IMR-90 (cell line): ENCODE measurements around the gene FEN1. TPM values are rescaled to one million over a fixed set of nuclear protein-coding genes. Genes with fewer than 3 reads are reported as not detected.

Source experiments
- ATAC-seq: fragments of 200-7000 bp; cut with Tn5 transposase; 2 replicates; pipeline ENCODE4 v1.9.1; 2020; ENCODE audit warnings: low read depth, mild to moderate bottlenecking, moderate library complexity
- BruUV-seq: library from RNA; stranded (reverse); fragments of 400-500 nt; replicated peaks from 2 replicates; lab custom pipeline; 2021; lab: Mats Ljungman, UMichigan
- CTCF ChIA-PET: fragments of 300-600 bp; formaldehyde crosslinking; extraction: SDS; loops from one replicate; lab custom pipeline; 2021; ENCODE audit warnings: antibody characterized with exemption; lab: Yijun Ruan, JAX
- POLR2A ChIA-PET: fragments of 300-600 bp; sonication (Branson Sonifier 250); formaldehyde crosslinking; loops from one replicate; lab custom pipeline; 2022; ENCODE audit warnings: antibody characterized with exemption; ENCODE audit not compliant: unreplicated experiment; lab: Charles Lee
- DNase-seq: peaks from one replicate; pipeline ENCODE4 v3.0.0; 2013
- H2AFZ ChIP-seq: replicated peaks from 2 replicates; pipeline ENCODE3; 2013; ENCODE audit warnings: low read length, mild to moderate bottlenecking; ENCODE audit not compliant: poor library complexity
- H2AK5ac ChIP-seq: 2 replicates; pipeline ENCODE4 v1.6.1; 2013; ENCODE audit warnings: low read depth, low read length, inconsistent platforms
- H2AK9ac ChIP-seq: replicated peaks from 2 replicates; pipeline ENCODE3; 2013; ENCODE audit warnings: mild to moderate bottlenecking, low read depth, low read length, moderate library complexity; ENCODE audit not compliant: poor library complexity
- H2BK120ac ChIP-seq: 2 replicates; pipeline ENCODE4 v1.6.1; 2013; ENCODE audit warnings: low read depth, low read length, inconsistent platforms
- H2BK15ac ChIP-seq: 3 replicates; pipeline ENCODE4 v1.6.1; 2013; ENCODE audit warnings: low read depth, low read length, inconsistent platforms
- H2BK20ac ChIP-seq: 2 replicates; pipeline ENCODE4 v1.6.1; 2013; ENCODE audit warnings: low read depth, mild to moderate bottlenecking, inconsistent platforms, low read length, moderate library complexity
- H2BK5ac ChIP-seq: 2 replicates; pipeline ENCODE4 v1.6.1; 2013; ENCODE audit warnings: mild to moderate bottlenecking, low read depth, low read length, inconsistent platforms; ENCODE audit not compliant: poor library complexity, severe bottlenecking
- H3K14ac ChIP-seq: replicated peaks from 2 replicates; pipeline ENCODE4 v1.6.1; 2013; ENCODE audit warnings: low read depth, low read length, inconsistent platforms
- H3K18ac ChIP-seq: 2 replicates; pipeline ENCODE4 v1.6.1; 2013; ENCODE audit warnings: low read depth, low read length, control low read depth
- H3K23ac ChIP-seq: 2 replicates; pipeline ENCODE4 v1.6.1; 2013; ENCODE audit warnings: low read depth, low read length, inconsistent platforms
- H3K27ac ChIP-seq: 2 replicates; pipeline ENCODE4 v1.5.1; 2013; ENCODE audit warnings: mild to moderate bottlenecking, control low read depth, low read length; ENCODE audit not compliant: insufficient read depth
- H3K27me3 ChIP-seq: 2 replicates; pipeline ENCODE4 v1.6.1; 2013; ENCODE audit warnings: low read length; ENCODE audit not compliant: control insufficient read depth, insufficient read depth
- H3K36me3 ChIP-seq: 2 replicates; pipeline ENCODE4 v1.6.1; 2013; ENCODE audit warnings: low read length, mixed read lengths; ENCODE audit not compliant: control insufficient read depth, insufficient read depth
- H3K4ac ChIP-seq: 2 replicates; pipeline ENCODE4 v1.6.1; 2013; ENCODE audit warnings: low read depth, low read length, inconsistent platforms
- H3K4me1 ChIP-seq: 2 replicates; pipeline ENCODE4 v1.6.1; 2013; ENCODE audit warnings: low read length, mixed read lengths; ENCODE audit not compliant: control insufficient read depth, insufficient read depth
- H3K4me2 ChIP-seq: 2 replicates; pipeline ENCODE4 v1.6.1; 2013; ENCODE audit warnings: low read depth, mild to moderate bottlenecking, control low read depth, low read length, moderate library complexity
- H3K4me3 ChIP-seq: 2 replicates; pipeline ENCODE4 v1.5.1; 2013; ENCODE audit warnings: low read depth, mild to moderate bottlenecking, control low read depth, low read length, moderate library complexity; ENCODE audit not compliant: insufficient read depth
- H3K56ac ChIP-seq: 2 replicates; pipeline ENCODE4 v1.6.1; 2013; ENCODE audit warnings: low read length, inconsistent platforms; ENCODE audit not compliant: insufficient read depth; ENCODE audit errors: extremely low read depth
- H3K79me1 ChIP-seq, 2 experiments: 2 replicates each; pipeline ENCODE4 v1.6.1; 2013; ENCODE audit warnings: low read length in 2 of 2, inconsistent platforms in 1 of 2, low read depth in 1 of 2
- H3K9ac ChIP-seq: 2 replicates; pipeline ENCODE4 v1.6.1; 2013; ENCODE audit warnings: low read depth, low read length, control low read depth
- H3K9me1 ChIP-seq: 2 replicates; pipeline ENCODE4 v1.6.1; 2013; ENCODE audit warnings: low read length, inconsistent platforms; ENCODE audit not compliant: insufficient read depth
- H3K9me3 ChIP-seq: 2 replicates; pipeline ENCODE4 v1.6.1; 2013; ENCODE audit warnings: low read length; ENCODE audit not compliant: control insufficient read depth, insufficient read depth
- H4K20me1 ChIP-seq: 2 replicates; pipeline ENCODE4 v1.6.1; 2013; ENCODE audit warnings: low read length, inconsistent platforms; ENCODE audit not compliant: insufficient read depth
- H4K5ac ChIP-seq: 2 replicates; pipeline ENCODE4 v1.6.1; 2013; ENCODE audit warnings: mild to moderate bottlenecking, low read depth, low read length, control low read depth
- H4K8ac ChIP-seq, 2 experiments: 2 replicates each; pipeline ENCODE4 v1.6.1; 2013; ENCODE audit warnings: low read depth in 2 of 2, low read length in 2 of 2, control low read depth in 1 of 2, inconsistent platforms in 1 of 2
- H4K91ac ChIP-seq: 2 replicates; pipeline ENCODE4 v1.6.1; 2013; ENCODE audit warnings: low read depth, low read length, inconsistent platforms; ENCODE audit not compliant: insufficient read depth
- BHLHE40 ChIP-seq: fragments of 150-350 bp; IDR thresholded peaks from 2 replicates; pipeline ENCODE4 v1.6.1; 2016; ENCODE audit warnings: mild to moderate bottlenecking, low read depth, low read length
- CEBPB ChIP-seq: IDR thresholded peaks from 2 replicates; pipeline ENCODE4 v1.6.1; 2012; ENCODE audit warnings: low read depth, low read length, improper control_type of control experiment
- CHD1 ChIP-seq: IDR thresholded peaks from 2 replicates; pipeline ENCODE4 v1.6.1; 2012; ENCODE audit warnings: low read depth, low read length, improper control_type of control experiment
- CTCF ChIP-seq: conservative IDR thresholded peaks from 2 replicates; pipeline ENCODE4 v1.5.1; 2012; ENCODE audit warnings: mild to moderate bottlenecking, low read depth, low read length, improper control_type of control experiment
- ELK1 ChIP-seq: fragments of 150-350 bp; IDR thresholded peaks from 2 replicates; pipeline ENCODE4 v1.6.1; 2016; ENCODE audit warnings: low read depth, mild to moderate bottlenecking, low read length, moderate library complexity, borderline replicate concordance
- FOS ChIP-seq: fragments of 150-350 bp; IDR thresholded peaks from 2 replicates; pipeline ENCODE4 v1.6.1; 2016; ENCODE audit warnings: low read depth, low read length
- MAFK ChIP-seq: IDR thresholded peaks from 2 replicates; pipeline ENCODE4 v1.6.1; 2012; ENCODE audit warnings: low read depth, low read length, improper control_type of control experiment
- MAZ ChIP-seq: IDR thresholded peaks from 2 replicates; pipeline ENCODE4 v1.6.1; 2012; ENCODE audit warnings: low read depth, mild to moderate bottlenecking, low read length, improper control_type of control experiment, moderate library complexity, borderline replicate concordance
- MXI1 ChIP-seq: IDR thresholded peaks from 2 replicates; pipeline ENCODE4 v1.6.1; 2012; ENCODE audit warnings: low read depth, mild to moderate bottlenecking, low read length, moderate library complexity, borderline replicate concordance
- NFE2L2 ChIP-seq: fragments of 150-350 bp; IDR thresholded peaks from 2 replicates; pipeline ENCODE4 v1.6.1; 2016; ENCODE audit warnings: low read depth, mild to moderate bottlenecking, low read length
- POLR2A ChIP-seq: IDR thresholded peaks from 2 replicates; pipeline ENCODE4 v1.6.1; 2012; ENCODE audit warnings: mild to moderate bottlenecking, low read depth, low read length
- RAD21 ChIP-seq: IDR thresholded peaks from 2 replicates; pipeline ENCODE4 v1.6.1; 2012; ENCODE audit warnings: low read length, improper control_type of control experiment
- RCOR1 ChIP-seq: IDR thresholded peaks from 2 replicates; pipeline ENCODE4 v1.6.1; 2012; ENCODE audit warnings: mild to moderate bottlenecking, low read length, improper control_type of control experiment; ENCODE audit not compliant: insufficient replicate concordance
- RFX5 ChIP-seq: IDR thresholded peaks from 2 replicates; pipeline ENCODE4 v1.8.0; 2012; ENCODE audit warnings: low read depth, mild to moderate bottlenecking, low read length, moderate library complexity
- SMC3 ChIP-seq: fragments of 150-350 bp; IDR thresholded peaks from 2 replicates; pipeline ENCODE4 v1.6.1; 2016; ENCODE audit warnings: low read depth, mild to moderate bottlenecking, antibody characterized with exemption, low read length, moderate library complexity
- USF2 ChIP-seq: fragments of 150-350 bp; IDR thresholded peaks from 2 replicates; pipeline ENCODE4 v1.6.1; 2017; ENCODE audit warnings: mild to moderate bottlenecking, antibody characterized with exemption, low read length, low read depth
- WGBS, 2 experiments: methylation state at CpG; one replicate each; pipeline versions ENCODE4 v1.1.5 to v1.1.7; 2013; ENCODE audit warnings: missing lambda C conversion rate in 2 of 2; ENCODE audit not compliant: insufficient read length in 1 of 2; ENCODE audit errors: extremely low coverage in 2 of 2; 5-methylcytosine and 5-hydroxymethylcytosine counted together
- dilution Hi-C: fragments of 300-500 bp; cut with HindIII; formaldehyde crosslinking; loops from one replicate; pipeline ENCODE4 v1.14.3; 2018; ENCODE audit warnings: low sequenced_read_pairs; ENCODE audit not compliant: unreplicated experiment
- in situ Hi-C: fragments of 300-500 bp; cut with MboI; formaldehyde crosslinking; loops from 3 replicates; pipeline ENCODE4 v1.14.3; 2019; ENCODE audit warnings: low sequenced_read_pairs, inconsistent platforms, mixed read lengths
- intact Hi-C: fragments of 100-400 bp; cut with micrococcal nuclease; formaldehyde crosslinking; loops from 2 replicates; pipeline ENCODE4 v1.10.0; 2022
- polyA plus RNA-seq, 3 experiments: library from polyadenylated mRNA; depleted of rRNA; stranded (reverse); fragments of >200 nt; gene quantifications; 2 replicates each; pipeline ENCODE4 v1.2.3, GENCODE V29; 2012; ENCODE audit warnings: low replicate concordance in 1 of 3
- total RNA-seq: library from RNA; depleted of rRNA; stranded (reverse); fragments of >200 nt; gene quantifications from 2 replicates; pipeline ENCODE4 v1.2.3, GENCODE V29; 2012

Gene FEN1
- total and polyA plus RNA-seq, 2 of the 4 experiments (the other 2 are of a cell fraction), result 23.0 to 41.9 TPM

- Histone ChIP-seq H3K56ac (no peak overlapping the region), H2BK20ac (no peak overlapping the region), H2AK9ac (no peak overlapping the region), H3K4me2 (no peak overlapping the region), H2BK120ac (no peak overlapping the region), H4K8ac (no peak overlapping the region), H2AFZ (no peak overlapping the region), H4K5ac (no peak overlapping the region), H2BK5ac (no peak overlapping the region), H3K27me3 (no peaks in the 10 kb centered on the region), H3K9me3 (no peaks in the 10 kb centered on the region), H3K23ac (no peak overlapping the region), H3K36me3 (peaks cover 26% of the 10 kb centered on the region), H3K14ac (no peak overlapping the region), H3K4me1 (peaks cover 7% of the 10 kb centered on the region; the same call in 1 of the 2 replicates), H3K79me1 (peaks cover 8 to 68% of the 10 kb centered on the region in 2 experiments; a peak in 3 of 4 replicates), H3K18ac (no peak overlapping the region), H4K20me1 (peaks cover 40% of the 10 kb centered on the region; the same call in 1 of the 2 replicates), H3K27ac (no peak overlapping the region), H3K4me3 (no peak overlapping the region), H2AK5ac (no peak overlapping the region), H3K9me1 (peaks cover 19% of the 10 kb centered on the region), H2BK15ac (no peak overlapping the region), H3K9ac (no peak overlapping the region), H4K91ac (no peak overlapping the region), H3K4ac (no peak overlapping the region)
- DNase-seq, result no peak
- dilution Hi-C loops (no loop called here), intact Hi-C loops (no loop called here), in situ Hi-C loops (no loop called here)
- ChIA-PET POLR2A (no interaction called here), CTCF (no interaction called here)
- ATAC-seq, result no peak
- TF ChIP-seq MAFK (no peak), CEBPB (no peak), POLR2A (no peak), USF2 (no peak), NFE2L2 (no peak), MAZ (no peak), ELK1 (no peak), FOS (no peak), MXI1 (no peak), RFX5 (no peak), BHLHE40 (no peak), RCOR1 (no peak), SMC3 (no peak), RAD21 (no peak), CHD1 (no peak), CTCF (no peak)
- BruUV-seq, result no TSS peak
- 60% methylated on average over 1 of the region's 8 CpGs; no CpG with 5 or more reads in 1 of the 2 experiments for WGBS, 2 experiments
Observed at GRCh38 chr11:61836193-61836592, 43.5 kb downstream of the FEN1 start.
